Right lung (tissue), 5 donors: ENCODE results near the gene AMMECR1. TPM values are rescaled to one million over a fixed set of nuclear protein-coding genes. Genes with fewer than 3 reads are reported as not detected.

ENCODE experiments used
- polyA plus RNA-seq, 5 donors: library from polyadenylated mRNA; unstranded; fragments of 120-200 nt; gene quantifications; one replicate each; pipeline versions ENCODE4 v1.2.1 to v1.2.3, GENCODE V29; 2013; ENCODE audit warnings: inconsistent platforms in 1 of 5, low replicate concordance in 1 of 5; ENCODE audit not compliant: insufficient read length in 5 of 5, insufficient read depth in 1 of 5

The AMMECR1 gene
- polyA plus RNA-seq, 5 donors: 10.1 to 14.5 (median 13.2) TPM

Other genes starting within 250 kb of the AMMECR1 start
- gene RTL9, start 40.8 kb upstream of the AMMECR1 start, polyA plus RNA-seq: under 1 TPM; 0.33 to 0.99 (median 0.35) TPM